ENCODE data around the gene HOMEZ. TPM values are rescaled to one million over a fixed set of nuclear protein-coding genes. Genes with fewer than 3 reads are reported as not detected.

The HOMEZ gene
- total RNA-seq, 1 experiment from 2014 or later, result 6.2 TPM

DNA sequence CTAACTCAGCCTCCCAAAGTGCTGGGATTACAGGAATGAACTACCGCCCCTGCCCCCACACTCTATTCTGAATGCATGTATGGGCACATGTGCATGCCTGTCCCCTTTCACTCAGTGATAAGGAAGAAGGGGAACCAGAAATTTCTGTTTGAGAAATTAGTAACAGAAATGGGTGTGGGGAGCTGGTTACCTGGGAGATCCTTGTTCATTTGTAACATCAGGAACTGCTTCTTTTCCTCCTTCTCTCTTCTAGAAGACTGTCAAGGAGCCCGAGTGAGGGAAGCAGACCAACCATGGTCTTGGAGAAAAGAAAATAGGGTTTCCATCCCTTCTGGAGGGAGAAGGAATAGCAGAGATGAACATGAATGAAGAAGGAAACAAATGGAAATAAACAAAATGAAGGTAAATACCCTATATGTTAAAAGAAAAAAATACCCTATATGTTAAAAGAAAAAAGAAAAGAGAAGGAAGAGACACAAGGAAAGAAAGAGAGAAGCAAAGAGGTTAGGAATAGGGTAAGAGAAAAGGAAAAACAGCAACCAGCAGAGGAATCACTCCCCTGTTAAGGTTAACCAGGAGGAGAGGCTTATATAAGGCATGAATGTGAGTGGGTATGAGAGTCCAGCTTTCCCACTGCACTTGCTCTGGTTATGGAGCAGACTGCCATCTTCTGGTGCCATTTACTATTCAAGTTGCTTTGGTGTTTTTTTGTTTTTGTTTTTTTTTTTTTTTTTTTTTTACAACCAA is 13.5 kb upstream of the HOMEZ start:
- Histone ChIP-seq H3K4me1 (ENCODE audit: insufficient read depth, low read length) (no peaks in the 10 kb centered on the region), H4K5ac (ENCODE audit: insufficient read length, low read depth, low read length) (no peak overlapping the region), H4K20me1 (ENCODE audit: control insufficient read depth, insufficient read depth, insufficient read length) (no peaks in the 10 kb centered on the region), H2AK5ac (ENCODE audit: insufficient read length, low read length) (no peak overlapping the region), H3K27ac (ENCODE audit: insufficient read length, low read depth, low read length) (no peak overlapping the region), H2BK20ac (ENCODE audit: low read depth, low read length, poor library complexity, severe bottlenecking) (no peak overlapping the region), H3K23ac (ENCODE audit: insufficient read length, low read depth, low read length) (no peak overlapping the region), H3K79me2 (ENCODE audit: insufficient read depth, low read length) (no peaks in the 10 kb centered on the region), H3K4ac (ENCODE audit: low read depth, low read length) (no peak overlapping the region), H3K56ac (ENCODE audit: insufficient read length, low read depth, low read length) (no peak overlapping the region), H4K91ac (ENCODE audit: insufficient read length, low read depth, low read length) (no peak overlapping the region), H3K79me1 (ENCODE audit: insufficient read depth, low read depth, low read length, poor library complexity, severe bottlenecking) (no peaks in the 10 kb centered on the region), H3K9ac (ENCODE audit: extremely low read depth, insufficient read length, low read length) (no peak overlapping the region), H3K23me2 (ENCODE audit: insufficient read length, low read depth, low read length, poor library complexity, severe bottlenecking) (peaks cover 17% of the 10 kb centered on the region), H3K14ac (ENCODE audit: insufficient read depth, low read length) (no peak overlapping the region), H3K9me3 (ENCODE audit: control insufficient read depth, low read depth, low read length) (no peaks in the 10 kb centered on the region), H2BK15ac (ENCODE audit: low read depth, low read length) (no peak overlapping the region), H4K8ac (replicated peaks; ENCODE audit: insufficient read length, low read depth, low read length) (no peak overlapping the region), H3K27me3 (ENCODE audit: insufficient read depth, low read length) (peaks cover 26% of the 10 kb centered on the region), H2BK120ac (ENCODE audit: low read depth, low read length, poor library complexity, severe bottlenecking) (no peak overlapping the region), H3K18ac (ENCODE audit: insufficient read length, low read depth, low read length) (no peak overlapping the region), H3K4me2 (ENCODE audit: insufficient read depth, insufficient read length, low read length) (no peak overlapping the region), H2BK12ac (ENCODE audit: insufficient read length, low read depth, low read length) (no peak overlapping the region), H3T11ph (ENCODE audit: low read length) (no peak overlapping the region), H2BK5ac (ENCODE audit: insufficient read length, low read length) (no peak overlapping the region), H2AFZ (ENCODE audit: low read length) (no peak overlapping the region)
- Mint-ChIP-seq H3K27me3 (ENCODE audit: low read depth) (peaks cover 82% of the 10 kb centered on the region), H3K4me1 (peaks cover 15 to 24% of the 10 kb centered on the region in 2 experiments), H3K27ac (no peak overlapping the region), H3K9me3 (no peaks in the 10 kb centered on the region; a peak in 1 of 5 replicates), H3K36me3 (ENCODE audit: insufficient read depth in 1 of 3, low read depth in 3 of 3) (peaks cover 0 to 10% (median 0%) of the 10 kb centered on the region in 3 experiments; a peak in 1 of 7 replicates), H3K4me3 (no peak overlapping the region; a peak in 1 of 5 replicates)
- DNase-seq, result no peak
- no CpG with 5 or more reads among the region's 2 CpGs for WGBS (ENCODE audit: extremely low coverage, insufficient read length, low lambda C conversion rate)
- TF ChIP-seq, protein P1, sequence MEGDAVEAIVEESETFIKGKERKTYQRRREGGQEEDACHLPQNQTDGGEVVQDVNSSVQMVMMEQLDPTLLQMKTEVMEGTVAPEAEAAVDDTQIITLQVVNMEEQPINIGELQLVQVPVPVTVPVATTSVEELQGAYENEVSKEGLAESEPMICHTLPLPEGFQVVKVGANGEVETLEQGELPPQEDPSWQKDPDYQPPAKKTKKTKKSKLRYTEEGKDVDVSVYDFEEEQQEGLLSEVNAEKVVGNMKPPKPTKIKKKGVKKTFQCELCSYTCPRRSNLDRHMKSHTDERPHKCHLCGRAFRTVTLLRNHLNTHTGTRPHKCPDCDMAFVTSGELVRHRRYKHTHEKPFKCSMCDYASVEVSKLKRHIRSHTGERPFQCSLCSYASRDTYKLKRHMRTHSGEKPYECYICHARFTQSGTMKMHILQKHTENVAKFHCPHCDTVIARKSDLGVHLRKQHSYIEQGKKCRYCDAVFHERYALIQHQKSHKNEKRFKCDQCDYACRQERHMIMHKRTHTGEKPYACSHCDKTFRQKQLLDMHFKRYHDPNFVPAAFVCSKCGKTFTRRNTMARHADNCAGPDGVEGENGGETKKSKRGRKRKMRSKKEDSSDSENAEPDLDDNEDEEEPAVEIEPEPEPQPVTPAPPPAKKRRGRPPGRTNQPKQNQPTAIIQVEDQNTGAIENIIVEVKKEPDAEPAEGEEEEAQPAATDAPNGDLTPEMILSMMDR (conservative IDR thresholded peaks at IDR 0.05), result no peak; the same call in 2 of the 3 replicates
